B cell (primary cell): ENCODE results near the gene CDHR5. TPM values are rescaled to one million over a fixed set of nuclear protein-coding genes. Genes with fewer than 3 reads are reported as not detected.

ENCODE experiments used
- ATAC-seq: fragments of 200-7000 bp; cut with Tn5 transposase; one replicate; pipeline ENCODE4 v1.10.0; 2021; ENCODE audit warnings: low read depth, mild to moderate bottlenecking, moderate number of reproducible peaks, moderate library complexity
- CTCF ChIA-PET: fragments of 350-600 bp; sonication (Branson Sonifier 250); formaldehyde crosslinking; loops from one replicate; lab custom pipeline; 2021; ENCODE audit warnings: antibody characterized with exemption, inconsistent platforms; lab: Charles Lee
- POLR2A ChIA-PET: fragments of 350-600 bp; sonication (Branson Sonifier 250); formaldehyde crosslinking; loops from one replicate; lab custom pipeline; 2021; ENCODE audit warnings: antibody characterized with exemption; lab: Charles Lee
- DNase-seq: peaks from one replicate; pipeline ENCODE4 v3.0.0; 2013
- H2AFZ ChIP-seq: 2 replicates; pipeline ENCODE4 v1.6.1; 2012; ENCODE audit warnings: mild to moderate bottlenecking, low read depth, low read length; ENCODE audit not compliant: insufficient read depth, poor library complexity, severe bottlenecking
- H3K27ac ChIP-seq, 2 donors: 1 replicate in 1 of 2; 2 replicates in 1 of 2; pipeline ENCODE4 v1.5.1; 2012 to 2013; ENCODE audit warnings: low read length in 2 of 2, mild to moderate bottlenecking in 2 of 2, moderate library complexity in 1 of 2
- H3K27me3 ChIP-seq, 4 experiments: fragments of 200-600 bp in 1 of 4; sonication (generic) in 1 of 4; replicated peaks in 1 of 4; 1 replicate in 2 of 4; 2 replicates in 2 of 4; pipeline versions ENCODE4 v1.6.1 to v1.7.0; 2013 to 2016; ENCODE audit warnings: low read length in 3 of 4, mild to moderate bottlenecking in 2 of 4, mixed read lengths in 1 of 4, moderate library complexity in 1 of 4; ENCODE audit not compliant: insufficient read depth in 4 of 4, control insufficient read depth in 3 of 4; ENCODE audit errors: control extremely low read depth in 1 of 4
- H3K36me3 ChIP-seq, 2 experiments: replicated peaks in 1 of 2; 1 replicate in 1 of 2; 2 replicates in 1 of 2; pipeline versions ENCODE4 v1.6.1 to v1.7.1; 2013; ENCODE audit warnings: low read length in 1 of 2; ENCODE audit not compliant: insufficient read depth in 2 of 2, control insufficient read depth in 1 of 2; ENCODE audit errors: control extremely low read depth in 1 of 2, extremely low read depth in 1 of 2
- H3K4me1 ChIP-seq, 2 donors: fragments of 200-600 bp in 1 of 2; sonication (generic) in 1 of 2; 1 replicate in 1 of 2; 2 replicates in 1 of 2; pipeline versions ENCODE4 v1.5.1 to v1.6.1; 2013 to 2017; ENCODE audit warnings: low read length in 2 of 2; ENCODE audit not compliant: control insufficient read depth in 2 of 2, insufficient read depth in 2 of 2
- H3K4me2 ChIP-seq: replicated peaks from 2 replicates; pipeline ENCODE3; 2012; ENCODE audit warnings: mild to moderate bottlenecking, low read depth, low read length; ENCODE audit not compliant: poor library complexity, severe bottlenecking
- H3K4me3 ChIP-seq, 5 experiments: fragments of 200-600 bp in 1 of 5; sonication (generic) in 1 of 5; 1 replicate in 3 of 5; 2 replicates in 2 of 5; pipeline versions ENCODE4 v1.5.1 to v1.7.0; 2011 to 2016; ENCODE audit warnings: low read length in 4 of 5, mild to moderate bottlenecking in 4 of 5, low read depth in 2 of 5, control low read depth in 1 of 5, moderate library complexity in 1 of 5; ENCODE audit not compliant: insufficient read depth in 1 of 5; ENCODE audit errors: control extremely low read depth in 1 of 5, extremely low read depth in 1 of 5
- H3K79me2 ChIP-seq: fragments of 200-600 bp; sonication (generic); one replicate; pipeline ENCODE4 v1.6.0; 2016; ENCODE audit warnings: low read length; ENCODE audit not compliant: control insufficient read depth, insufficient read depth
- H3K9ac ChIP-seq: fragments of 200-600 bp; sonication (generic); 2 replicates; pipeline ENCODE4 v1.6.1; 2017; ENCODE audit warnings: mild to moderate bottlenecking, low read length, moderate library complexity
- H3K9me3 ChIP-seq, 3 donors: one replicate each; pipeline versions ENCODE4 v1.6.1 to v1.7.1; 2013; ENCODE audit warnings: low read length in 2 of 3; ENCODE audit not compliant: control insufficient read depth in 2 of 3, insufficient read depth in 1 of 3; ENCODE audit errors: control extremely low read depth in 1 of 3
- H4K20me1 ChIP-seq: 2 replicates; pipeline ENCODE4 v1.6.0; 2012; ENCODE audit warnings: mild to moderate bottlenecking, low read length; ENCODE audit not compliant: insufficient read depth, control insufficient read depth, poor library complexity, severe bottlenecking
- H3K27ac Mint-ChIP-seq: one replicate; pipeline ENCODE4 v1.8.0; 2021; ENCODE audit warnings: mixed read lengths
- H3K27me3 Mint-ChIP-seq: one replicate; pipeline ENCODE4 v1.8.0; 2021; ENCODE audit warnings: mixed read lengths
- H3K4me1 Mint-ChIP-seq: one replicate; pipeline ENCODE4 v1.8.0; 2021; ENCODE audit warnings: mixed read lengths
- H3K4me3 Mint-ChIP-seq: one replicate; pipeline ENCODE4 v1.8.0; 2021; ENCODE audit warnings: mixed read lengths
- H3K9me3 Mint-ChIP-seq: one replicate; pipeline ENCODE4 v1.8.0; 2022; ENCODE audit warnings: mixed read lengths; ENCODE audit not compliant: insufficient read depth
- CTCF ChIP-seq: fragments of 200-600 bp; IDR thresholded peaks from one replicate; pipeline ENCODE4 v1.8.0; 2022; ENCODE audit warnings: antibody characterized with exemption, mild to moderate bottlenecking
- EZH2 ChIP-seq: IDR thresholded peaks from 2 replicates; pipeline ENCODE4 v1.6.1; 2012; ENCODE audit warnings: borderline replicate concordance, low read depth, mild to moderate bottlenecking, moderate library complexity, low read length; ENCODE audit not compliant: insufficient read depth, poor library complexity, severe bottlenecking
- WGBS: methylation state at CpG from one replicate; pipeline ENCODE4 v1.1.5; 2013; ENCODE audit warnings: missing lambda C conversion rate; ENCODE audit not compliant: insufficient coverage; 5-methylcytosine and 5-hydroxymethylcytosine counted together
- intact Hi-C: fragments of 100-400 bp; cut with micrococcal nuclease; formaldehyde crosslinking; loops from one replicate; pipeline ENCODE4 v1.10.0; 2022
- polyA plus RNA-seq: library from polyadenylated mRNA; depleted of rRNA; stranded (reverse); fragments of >200 nt; gene quantifications from 2 replicates; pipeline ENCODE4 v1.2.3, GENCODE V29; 2012
- total RNA-seq, 2 donors: library from RNA; stranded (reverse); fragments of 120-200 nt in 1 of 2; gene quantifications; 1 replicate in 1 of 2; 2 replicates in 1 of 2; pipeline versions ENCODE4 v1.2.3 to v1.2.4, GENCODE V29; 2013 to 2022

CDHR5 gene
- total and polyA plus RNA-seq, 2 donors (not counting 1 experiment from before 2014, with no cell fraction given) = 0.09 TPM; not detected in 1

- H2AFZ ChIP-seq = no peak overlapping the region
- no peak overlapping the region for H3K9ac ChIP-seq
- ChIA-PET POLR2A (no interaction called here), CTCF (no interaction called here)
- Mint-ChIP-seq H3K27me3 (peaks cover 15% of the 10 kb centered on the region), H3K9me3 (no peaks in the 10 kb centered on the region), H3K4me3 (no peak overlapping the region), H3K4me1 (peaks cover 25% of the 10 kb centered on the region), H3K27ac (no peak overlapping the region)
- H3K36me3 ChIP-seq = peaks cover 0 to 1% of the 10 kb centered on the region in 2 experiments
- H3K4me2 ChIP-seq = no peak overlapping the region
- no peak overlapping the region for H3K27ac ChIP-seq
- DNase-seq = no peak
- H3K4me1 ChIP-seq = peaks cover 31 to 34% of the 10 kb centered on the region in 2 donors
- TF ChIP-seq CTCF = no peak
- no peak for TF ChIP-seq EZH2
- peaks cover 0 to 3% (median 0%) of the 10 kb centered on the region in 3 donors for H3K9me3 ChIP-seq
- H3K4me3 ChIP-seq = no peak overlapping the region
- WGBS = 98% methylated on average over 8 of the region's 16 CpGs
- peaks cover 23% of the 10 kb centered on the region for H4K20me1 ChIP-seq
- intact Hi-C loops = loop anchor here (10.0 kb wide), 1 partner anchor 812 kb away; the partner anchor contains the start of gene BRSK2
- peaks cover 0 to 18% (median 9%) of the 10 kb centered on the region in 4 experiments for H3K27me3 ChIP-seq
- ATAC-seq = no peak
- peaks cover 16% of the 10 kb centered on the region for H3K79me2 ChIP-seq
Observed at GRCh38 chr11:573146-573759, 51.5 kb downstream of the CDHR5 start.

GRCh38 chr11:571802-572185, 53.0 kb downstream of the CDHR5 start:
- H3K9me3 ChIP-seq = peaks cover 0 to 3% (median 0%) of the 10 kb centered on the region in 3 donors
- Mint-ChIP-seq H3K4me3 (no peak overlapping the region), H3K27me3 (peaks cover 15% of the 10 kb centered on the region), H3K27ac (no peak overlapping the region), H3K4me1 (peaks cover 16% of the 10 kb centered on the region), H3K9me3 (no peaks in the 10 kb centered on the region)
- peaks cover 20 to 22% of the 10 kb centered on the region in 2 donors for H3K4me1 ChIP-seq
- ChIA-PET POLR2A (no interaction called here), CTCF (no interaction called here)
- H3K79me2 ChIP-seq = peaks cover 1% of the 10 kb centered on the region
- no peak overlapping the region for H3K4me3 ChIP-seq
- intact Hi-C loops = loop anchor here (10.0 kb wide), 1 partner anchor 813 kb away; the partner anchor contains the start of gene BRSK2
- no peak overlapping the region for H3K27ac ChIP-seq
- WGBS = 81% methylated on average over 8 of the region's 8 CpGs
- TF ChIP-seq EZH2 (no peak), CTCF (no peak)
- no peak overlapping the region for H3K9ac ChIP-seq
- H3K36me3 ChIP-seq = no peaks in the 10 kb centered on the region
- H3K27me3 ChIP-seq = peaks cover 0 to 18% (median 9%) of the 10 kb centered on the region in 4 experiments
- no peak for ATAC-seq
- H2AFZ ChIP-seq = no peak overlapping the region
- H3K4me2 ChIP-seq = no peak overlapping the region
- DNase-seq = no peak
- peaks cover 9% of the 10 kb centered on the region for H4K20me1 ChIP-seq
